Mesenteric fat pad (tissue), 1 donor: ENCODE data around the gene TNFRSF14. TPM values are rescaled to one million over a fixed set of nuclear protein-coding genes. Genes with fewer than 3 reads are reported as not detected.
"Not testable (repeated sequence)": the region's sequence is repeated elsewhere in the genome, so short reads cannot be mapped to it uniquely, and the experiment has no call there.

ENCODE experiments used
- DNase-seq: peaks from one replicate; pipeline ENCODE4 v3.0.0-alpha.2; 2020; ENCODE audit warnings: low spot score
- total RNA-seq: library from RNA; stranded (reverse); fragmentation: NEBNext Ultra II Directional; extraction: Animal tissue kit (Norgen Biotek cat#: 25700); gene quantifications from one replicate; pipeline ENCODE4 v1.2.1, GENCODE V29; 2021
- donor health status: DM: yes; HTN: yes; CAD: no.

Gene TNFRSF14
- total RNA-seq, 1 donor from 2014 or later: 53.7 TPM

- no peak for DNase-seq
These were observed 10.2 kb downstream of the TNFRSF14 start for GRCh38 chr1:2566101-2567045.

- no peak for DNase-seq
These were observed 11.0 kb downstream of the TNFRSF14 start for GRCh38 chr1:2567083-2567679.

DNA sequence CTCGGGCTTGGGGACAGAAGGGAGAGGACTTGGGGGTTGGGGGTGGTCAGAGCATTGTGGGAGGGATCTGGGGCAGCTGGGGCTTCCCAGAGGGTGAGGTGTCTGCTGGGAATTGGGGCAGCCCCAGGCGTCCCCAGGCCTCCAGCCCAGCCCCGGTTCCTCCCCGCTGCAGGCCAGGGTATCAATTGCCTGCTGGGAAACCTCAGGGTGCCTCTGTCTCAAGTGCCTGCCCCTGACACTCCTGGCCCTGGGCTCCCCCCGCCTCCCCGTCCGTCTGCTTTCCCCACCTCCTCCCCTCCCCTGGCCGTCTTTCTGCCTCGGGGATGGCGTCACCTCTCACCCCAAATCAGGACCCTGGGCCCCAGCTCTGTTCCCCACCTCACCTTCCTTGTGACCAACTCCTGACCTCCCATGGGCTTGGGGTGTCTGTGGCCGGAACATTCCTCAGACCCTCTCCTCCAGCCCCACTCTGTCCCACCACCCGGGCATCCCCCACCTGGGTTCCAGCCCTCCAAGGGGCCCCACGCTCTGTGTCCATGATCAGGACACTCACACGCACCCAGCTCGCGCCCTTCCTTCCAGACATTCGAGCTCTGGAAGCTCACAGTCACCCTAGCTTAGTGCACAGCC is 12.1 kb downstream of the TNFRSF14 start:
- not testable (repeated sequence) for DNase-seq

DNA sequence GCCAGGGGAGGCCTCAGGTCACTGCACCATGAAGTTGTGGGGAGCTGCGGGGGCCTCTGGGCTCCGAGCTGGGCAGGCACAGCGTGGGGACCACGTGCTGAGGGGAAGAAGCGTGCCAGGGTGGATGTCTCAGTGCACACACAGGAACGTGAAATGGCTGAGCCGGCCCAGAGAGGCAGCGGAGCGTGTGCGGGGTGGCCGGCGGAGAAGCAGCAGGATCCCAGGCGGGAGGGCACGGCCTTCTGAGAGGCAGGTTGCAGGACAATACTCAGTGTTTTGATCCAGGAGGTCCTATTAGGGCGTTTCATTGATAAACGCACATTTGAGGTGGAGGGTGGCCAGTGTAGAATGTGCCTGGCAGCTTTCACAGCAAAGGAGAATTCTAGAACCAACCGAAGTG is 12.9 kb downstream of the TNFRSF14 start:
- no peak for DNase-seq

- DNase-seq: not testable (repeated sequence)
These were observed 13.5 kb downstream of the TNFRSF14 start for GRCh38 chr1:2569703-2570102.

- DNase-seq: no peak
These were observed 14.2 kb downstream of the TNFRSF14 start for GRCh38 chr1:2570332-2570731.

- no peak for DNase-seq
These were observed 15.2 kb downstream of the TNFRSF14 start for GRCh38 chr1:2571348-2571747.

DNA sequence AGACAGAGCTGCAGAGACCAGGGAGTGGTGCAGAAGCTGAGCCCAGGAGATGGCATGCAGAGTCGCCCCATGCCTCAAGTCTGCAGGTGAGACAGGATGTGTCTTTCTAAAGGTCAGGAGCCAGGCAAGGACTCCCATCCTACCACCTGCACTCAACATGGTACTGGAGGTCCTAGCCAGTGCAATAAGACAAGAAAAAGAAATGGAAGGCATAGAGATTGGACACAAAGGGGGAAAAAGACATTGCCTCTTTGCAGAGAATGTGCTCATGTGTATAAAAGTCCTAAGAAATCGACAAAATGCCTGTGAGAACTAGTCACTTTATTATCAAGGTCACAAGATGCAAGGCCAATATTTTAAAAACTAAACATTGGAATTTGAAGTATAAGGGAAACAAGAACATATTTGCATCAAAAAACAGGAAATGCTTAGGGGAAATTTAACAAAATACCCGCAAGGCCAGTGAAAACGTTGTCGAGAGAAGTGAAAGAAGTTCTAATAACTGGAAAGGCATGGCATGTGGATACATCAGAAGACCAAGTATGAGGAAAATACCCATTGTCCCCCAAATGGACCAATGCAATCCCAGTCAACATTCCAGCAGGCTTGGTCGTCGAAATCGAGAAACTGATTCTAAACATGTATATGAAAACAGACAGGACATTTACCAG is 17.2 kb downstream of the TNFRSF14 start:
- DNase-seq: no peak

- no peak for DNase-seq
These were observed 18.2 kb downstream of the TNFRSF14 start for GRCh38 chr1:2574350-2574749.

- DNase-seq: no peak
These were observed 19.9 kb downstream of the TNFRSF14 start for GRCh38 chr1:2575801-2576663.

DNA sequence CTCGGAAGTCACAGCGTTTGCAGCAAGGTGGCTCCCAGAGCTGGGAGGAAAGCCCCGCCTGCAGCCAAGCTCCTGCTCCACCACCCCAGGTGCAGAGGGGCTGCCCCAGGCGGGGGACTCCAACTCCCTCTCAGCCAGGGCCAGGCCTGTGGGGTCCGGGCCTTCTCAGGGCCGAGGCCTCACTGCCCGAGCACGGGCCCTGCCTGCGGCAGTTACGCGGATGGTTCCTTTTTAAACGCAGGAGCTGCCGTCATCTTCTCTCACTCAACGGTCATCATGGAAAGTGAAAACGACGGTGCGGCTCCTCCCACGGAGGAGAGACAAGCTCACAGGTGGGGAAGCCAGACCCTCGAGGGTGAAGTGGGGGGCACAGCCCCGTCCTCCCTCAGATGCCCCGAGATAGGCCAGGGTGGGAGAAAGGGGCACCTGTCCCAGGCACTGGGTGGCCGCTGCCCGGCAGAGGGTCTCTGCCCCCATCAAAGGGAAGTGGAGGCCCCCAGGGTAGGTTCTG is 21.4 kb downstream of the TNFRSF14 start:
- DNase-seq: not testable (repeated sequence)

- no peak for DNase-seq
These were observed 22.6 kb downstream of the TNFRSF14 start for GRCh38 chr1:2578758-2579118.

DNA sequence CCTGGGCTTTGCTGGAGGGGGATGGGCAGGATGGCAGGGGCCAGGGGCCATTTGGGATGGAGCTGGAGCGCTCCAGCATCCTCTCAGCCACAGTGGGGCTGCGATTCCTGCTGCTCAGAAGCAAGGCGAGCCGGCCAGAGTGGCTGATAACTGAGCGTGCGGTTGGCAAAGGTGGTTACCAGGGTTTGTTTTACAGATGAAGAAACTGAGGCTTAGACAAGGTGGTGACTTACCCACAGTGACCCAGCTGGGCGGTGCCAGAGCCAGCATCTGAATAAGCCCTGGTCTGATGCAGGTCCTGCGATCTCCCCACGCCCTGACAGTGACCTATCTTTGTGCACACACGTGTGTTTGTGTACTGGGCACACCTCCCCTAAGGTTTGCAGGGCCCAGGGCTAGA is 24.5 kb downstream of the TNFRSF14 start:
- DNase-seq: no peak

DNA sequence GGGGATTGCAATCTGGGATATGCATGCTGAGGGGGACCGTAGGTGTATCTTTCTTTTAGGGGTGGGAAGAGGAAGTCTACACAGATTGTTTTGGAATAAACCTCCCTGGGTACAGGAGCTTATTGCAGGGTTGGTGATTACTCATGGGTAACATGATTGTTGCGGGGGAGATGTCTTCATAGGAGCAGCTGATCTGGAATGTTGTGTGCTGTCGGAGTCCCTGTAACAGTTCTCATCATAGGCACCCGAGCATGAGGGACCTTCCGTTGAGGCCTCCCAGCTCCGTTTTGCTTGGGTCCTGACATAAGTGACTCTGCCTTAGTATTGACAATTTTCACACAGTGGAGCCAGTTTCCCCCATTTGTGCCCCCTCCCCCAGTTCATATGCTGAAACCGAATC is 26.2 kb downstream of the TNFRSF14 start:
- no peak for DNase-seq

- no peak for DNase-seq
These were observed 27.2 kb downstream of the TNFRSF14 start for GRCh38 chr1:2583331-2583791.

GRCh38 chr1:2583871-2584351 is 27.7 kb downstream of the TNFRSF14 start:
- DNase-seq: no peak

DNA sequence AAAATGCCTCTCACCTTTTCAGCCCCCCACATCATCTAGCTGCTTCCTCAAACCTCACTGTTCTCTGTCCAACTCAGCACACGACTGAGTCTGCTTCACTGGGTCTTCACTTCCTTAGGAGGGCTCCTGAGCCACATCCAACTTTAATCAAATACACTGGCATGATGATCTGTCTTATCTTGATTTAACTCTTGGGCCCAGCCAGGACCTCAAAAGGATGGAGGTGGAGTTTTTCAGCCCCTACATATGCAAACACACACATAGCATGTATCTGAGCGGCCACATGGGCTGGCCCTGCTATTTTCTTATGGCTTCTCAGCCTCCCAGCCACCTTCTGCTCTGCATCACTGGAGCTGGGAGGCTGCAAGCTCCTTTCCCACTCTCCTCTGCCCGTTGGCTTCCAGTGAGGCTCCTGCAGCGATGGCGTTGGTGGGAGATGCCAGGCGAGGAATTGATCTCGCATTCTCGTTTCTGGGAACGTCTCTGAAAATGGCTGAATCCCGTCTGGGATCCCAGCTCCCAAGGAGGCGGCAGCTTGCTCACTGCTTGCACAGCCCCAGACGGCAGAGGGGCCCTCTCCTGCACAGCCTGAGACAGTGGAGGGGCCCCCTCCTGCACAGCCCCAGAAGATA is 28.6 kb downstream of the TNFRSF14 start:
- no peak for DNase-seq

- DNase-seq: no peak
These were observed 29.3 kb downstream of the TNFRSF14 start for GRCh38 chr1:2585318-2586092.
